ENCODE results near the gene WASHC3. TPM values are rescaled to one million over a fixed set of nuclear protein-coding genes. Genes with fewer than 3 reads are reported as not detected.

The WASHC3 gene
- total RNA-seq, 1 experiment from 2014 or later = 24.9 TPM

DNA sequence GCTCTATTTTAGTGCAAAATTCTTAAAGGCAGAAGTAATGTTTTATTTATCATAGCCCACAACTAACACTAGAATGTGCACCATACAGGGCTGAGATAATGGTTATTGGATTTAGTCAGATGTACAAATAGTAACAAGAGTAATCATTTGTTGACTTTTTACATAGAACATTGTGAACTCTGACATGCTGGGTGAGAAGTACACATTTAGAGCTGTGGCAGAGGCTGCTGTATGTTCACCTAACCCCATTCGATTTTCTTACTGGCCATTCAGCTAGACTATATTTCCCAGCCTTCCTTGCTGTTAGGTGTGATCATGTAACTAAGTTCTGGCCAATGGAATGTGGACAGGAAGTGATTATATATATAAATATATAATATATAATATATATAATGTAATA, 95.3 kb downstream of the WASHC3 start:
- TF ChIP-seq EZH2 (IDR thresholded peaks at IDR 0.05; ENCODE audit: low read length, unreplicated experiment) = no peak
- TF ChIP-seq, protein P1, sequence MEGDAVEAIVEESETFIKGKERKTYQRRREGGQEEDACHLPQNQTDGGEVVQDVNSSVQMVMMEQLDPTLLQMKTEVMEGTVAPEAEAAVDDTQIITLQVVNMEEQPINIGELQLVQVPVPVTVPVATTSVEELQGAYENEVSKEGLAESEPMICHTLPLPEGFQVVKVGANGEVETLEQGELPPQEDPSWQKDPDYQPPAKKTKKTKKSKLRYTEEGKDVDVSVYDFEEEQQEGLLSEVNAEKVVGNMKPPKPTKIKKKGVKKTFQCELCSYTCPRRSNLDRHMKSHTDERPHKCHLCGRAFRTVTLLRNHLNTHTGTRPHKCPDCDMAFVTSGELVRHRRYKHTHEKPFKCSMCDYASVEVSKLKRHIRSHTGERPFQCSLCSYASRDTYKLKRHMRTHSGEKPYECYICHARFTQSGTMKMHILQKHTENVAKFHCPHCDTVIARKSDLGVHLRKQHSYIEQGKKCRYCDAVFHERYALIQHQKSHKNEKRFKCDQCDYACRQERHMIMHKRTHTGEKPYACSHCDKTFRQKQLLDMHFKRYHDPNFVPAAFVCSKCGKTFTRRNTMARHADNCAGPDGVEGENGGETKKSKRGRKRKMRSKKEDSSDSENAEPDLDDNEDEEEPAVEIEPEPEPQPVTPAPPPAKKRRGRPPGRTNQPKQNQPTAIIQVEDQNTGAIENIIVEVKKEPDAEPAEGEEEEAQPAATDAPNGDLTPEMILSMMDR (conservative IDR thresholded peaks at IDR 0.05; ENCODE audit: low read depth, low read length) = no peak
- H3K27me3 ChIP-seq (ENCODE audit: low read length) = peaks cover 13% of the 10 kb centered on the region; the same call in 1 of the 2 replicates
- DNase-seq = no peak
- no peak overlapping the region for H3K4me2 ChIP-seq (ENCODE audit: low read length)
- H3K27ac ChIP-seq (ENCODE audit: low read length) = no peak overlapping the region
- no TSS peak for BruUV-seq (replicated peaks)
- H3K36me3 ChIP-seq (ENCODE audit: low read depth, low read length) = no peaks in the 10 kb centered on the region
- no peaks in the 10 kb centered on the region for H3K9me3 ChIP-seq (ENCODE audit: low read length)
- POLR2A ChIA-PET (ENCODE audit: unreplicated experiment) = no interaction called here
- no peak for ATAC-seq
- no peak overlapping the region for H3K9ac ChIP-seq (ENCODE audit: low read length)
- H3K79me2 ChIP-seq (ENCODE audit: low read length) = no peaks in the 10 kb centered on the region
- no peaks in the 10 kb centered on the region for H3K4me1 ChIP-seq (ENCODE audit: insufficient read depth, low read length)
- H3K4me3 ChIP-seq (ENCODE audit: low read length) = no peak overlapping the region
- H3F3A ChIP-seq (ENCODE audit: low read length, unreplicated experiment) = no peaks in the 10 kb centered on the region
- intact Hi-C loops (cut with micrococcal nuclease) = no loop called here
- H2AFZ ChIP-seq (ENCODE audit: low read length) = no peak overlapping the region
- no peaks in the 10 kb centered on the region for H4K20me1 ChIP-seq (ENCODE audit: low read length)
- CTCF ChIA-PET = no interaction called here
- H3K9me2 ChIP-seq (replicated peaks; ENCODE audit: low read length) = no peaks in the 10 kb centered on the region

DNA sequence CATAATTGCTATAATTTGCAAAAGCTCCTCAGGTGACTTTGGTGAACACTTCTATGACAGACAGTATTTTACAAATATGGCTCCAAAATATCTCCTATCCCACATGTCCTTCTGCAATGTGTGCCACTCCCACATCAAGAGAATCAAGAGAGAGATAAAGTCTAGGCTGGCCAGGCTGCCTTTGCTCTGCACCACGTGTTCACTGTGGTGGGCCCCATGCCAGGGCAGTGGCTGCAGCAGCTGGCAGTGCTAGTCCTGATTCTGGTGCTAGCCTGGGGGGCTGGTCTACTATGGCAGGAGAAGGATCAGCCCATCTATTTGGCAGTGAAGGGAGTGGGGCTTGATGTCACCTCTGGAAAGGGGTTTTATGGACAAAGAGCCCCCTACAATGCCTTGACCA, 98.1 kb downstream of the WASHC3 start:
- BruUV-seq (replicated peaks) = no TSS peak
- Histone ChIP-seq H3K79me2 (ENCODE audit: low read length) (no peaks in the 10 kb centered on the region), H3K4me2 (ENCODE audit: low read length) (no peak overlapping the region), H3K9me2 (replicated peaks; ENCODE audit: low read length) (no peaks in the 10 kb centered on the region), H3K4me1 (ENCODE audit: insufficient read depth, low read length) (no peaks in the 10 kb centered on the region), H3K27me3 (ENCODE audit: low read length) (peaks cover 12% of the 10 kb centered on the region; the same call in 1 of the 2 replicates), H3K9ac (ENCODE audit: low read length) (no peak overlapping the region), H3K9me3 (ENCODE audit: low read length) (no peaks in the 10 kb centered on the region), H2AFZ (ENCODE audit: low read length) (no peak overlapping the region), H3K4me3 (ENCODE audit: low read length) (no peak overlapping the region), H4K20me1 (ENCODE audit: low read length) (no peaks in the 10 kb centered on the region), H3K27ac (ENCODE audit: low read length) (no peak overlapping the region), H3F3A (ENCODE audit: low read length, unreplicated experiment) (no peaks in the 10 kb centered on the region), H3K36me3 (ENCODE audit: low read depth, low read length) (no peaks in the 10 kb centered on the region)
- ATAC-seq (no peak), DNase-seq (no peak)
- POLR2A ChIA-PET (ENCODE audit: unreplicated experiment) = interaction anchor here (0.6 kb wide), 1 partner anchor 60 kb away, joined by 3 read pairs; no protein-coding TSS in a partner anchor
- CTCF ChIA-PET = no interaction called here
- TF ChIP-seq, protein P1 (conservative IDR thresholded peaks at IDR 0.05; ENCODE audit: low read depth, low read length) = no peak
- TF ChIP-seq EZH2phosphoT487 (IDR thresholded peaks at IDR 0.05; ENCODE audit: borderline replicate concordance, low read length) (no peak), EZH2 (IDR thresholded peaks at IDR 0.05; ENCODE audit: low read length, unreplicated experiment) (no peak)
- intact Hi-C loops (cut with micrococcal nuclease) = no loop called here

Other genes with a start within 250 kb of the WASHC3 start
- gene GNPTAB, start 231.0 kb downstream of the WASHC3 start, total RNA-seq (2014; rRNA removed) = 21.0 and 22.1 TPM in 2 replicates
- gene DRAM1, start 184.4 kb downstream of the WASHC3 start, total RNA-seq (2014; rRNA removed) = 4.0 and 5.2 TPM in 2 replicates
- 81.6 and 84.3 TPM in 2 replicates for gene NUP37, start 58.1 kb upstream of the WASHC3 start, total RNA-seq (2014; rRNA removed)
- 22.5 and 23.0 TPM in 2 replicates for gene PARPBP, start 58.2 kb upstream of the WASHC3 start, total RNA-seq (2014; rRNA removed)
- gene PMCH, start 135.8 kb upstream of the WASHC3 start, total RNA-seq (2014; rRNA removed) = not detected in 2 replicates